VCaP (cell line): ENCODE results near the gene KCNJ1.

ENCODE experiments used
- H3K27ac ChIP-seq: fragments of 450-650 bp; 2 replicates; pipeline ENCODE4 v1.5.1; 2017
- CTCF ChIP-seq: fragments of 450-650 bp; conservative IDR thresholded peaks from 2 replicates; pipeline ENCODE4 v1.5.1; 2017; ENCODE audit warnings: mild to moderate bottlenecking, moderate library complexity

Gene KCNJ1

GRCh38 chr11:128814856-128815705, 52.0 kb downstream of the KCNJ1 start:
- H3K27ac ChIP-seq = no peak overlapping the region

GRCh38 chr11:128813729-128814128, 53.4 kb downstream of the KCNJ1 start:
- TF ChIP-seq CTCF = no peak

More at GRCh38 chr11:128814856-128815705, 52.0 kb downstream of the KCNJ1 start:
- TF ChIP-seq CTCF = no peak

GRCh38 chr11:128810784-128811514, 56.1 kb downstream of the KCNJ1 start:
- no peak for TF ChIP-seq CTCF
- no peak overlapping the region for H3K27ac ChIP-seq

More at GRCh38 chr11:128813729-128814128, 53.4 kb downstream of the KCNJ1 start:
- no peak overlapping the region for H3K27ac ChIP-seq

GRCh38 chr11:128809128-128809527, 58.0 kb downstream of the KCNJ1 start:
- TF ChIP-seq CTCF = no peak
- H3K27ac ChIP-seq = no peak overlapping the region

- H3K27ac ChIP-seq = no peak overlapping the region
- no peak for TF ChIP-seq CTCF
Measured at GRCh38 chr11:128807909-128808308, 59.2 kb downstream of the KCNJ1 start.

- TF ChIP-seq CTCF = no peak
- H3K27ac ChIP-seq = no peak overlapping the region
Measured at GRCh38 chr11:128806506-128807261, 60.4 kb downstream of the KCNJ1 start.

- no peak for TF ChIP-seq CTCF
- H3K27ac ChIP-seq = no peak overlapping the region
Measured at GRCh38 chr11:128804481-128804880, 62.6 kb downstream of the KCNJ1 start.
